Activated T-cell treated with anti-CD3 and anti-CD28 coated beads, Interleukin-2, amount 50 U/mL, for 1 hour (primary cell): ENCODE measurements around the gene RHEBL1.
"Not testable (repeated sequence)": the region's sequence is repeated elsewhere in the genome, so short reads cannot be mapped to it uniquely, and the experiment has no call there.

Source experiments
- DNase-seq: peaks from one replicate; pipeline ENCODE4 v3.0.0-alpha.2; 2020

Gene RHEBL1

GRCh38 chr12:49088932-49089330 lies 19.2 kb upstream of the RHEBL1 start:
- no peak for DNase-seq

GRCh38 chr12:49088150-49088931 lies 18.6 kb upstream of the RHEBL1 start:
- peak; percentile 66 for DNase-seq

- no peak for DNase-seq
Measured at GRCh38 chr12:49086116-49086515, 16.3 kb upstream of the RHEBL1 start.

- DNase-seq: no peak
Measured at GRCh38 chr12:49084438-49084837, 14.7 kb upstream of the RHEBL1 start.

- DNase-seq: no peak
Measured at GRCh38 chr12:49079793-49080192, 10.0 kb upstream of the RHEBL1 start.

GRCh38 chr12:49070971-49071370 lies 1.2 kb upstream of the RHEBL1 start:
- DNase-seq: no peak

GRCh38 chr12:49068879-49069506 lies 786 bp downstream of the RHEBL1 start:
- DNase-seq: no peak

- no peak for DNase-seq
Measured at GRCh38 chr12:49066120-49066519, 3.7 kb downstream of the RHEBL1 start.

GRCh38 chr12:49064767-49065152 lies 5.0 kb downstream of the RHEBL1 start:
- DNase-seq: no peak

GRCh38 chr12:49061916-49062315 lies 7.9 kb downstream of the RHEBL1 start:
- not testable (repeated sequence) for DNase-seq

GRCh38 chr12:49061157-49061650 lies 8.6 kb downstream of the RHEBL1 start:
- DNase-seq: no peak

- peak; percentile 89 for DNase-seq
Measured at GRCh38 chr12:49060237-49061156, 9.3 kb downstream of the RHEBL1 start, which contains the start of gene KMT2D. KMT2D (minus strand) TSS chr12:49060794; CDS start chr12:49055324, 5,470 bp downstream.

- DNase-seq: no peak
Measured at GRCh38 chr12:49059299-49060171, 10.2 kb downstream of the RHEBL1 start.

- no peak for DNase-seq
Measured at GRCh38 chr12:49059045-49059298, 10.8 kb downstream of the RHEBL1 start.

- DNase-seq: no peak
Measured at GRCh38 chr12:49058366-49059044, 11.3 kb downstream of the RHEBL1 start.

- DNase-seq: no peak
Measured at GRCh38 chr12:49057888-49058287, 11.9 kb downstream of the RHEBL1 start.

- no peak for DNase-seq
Measured at GRCh38 chr12:49055978-49056754, 13.6 kb downstream of the RHEBL1 start.

- DNase-seq: no peak
Measured at GRCh38 chr12:49055092-49055491, 14.7 kb downstream of the RHEBL1 start.

GRCh38 chr12:49054524-49054923 lies 15.3 kb downstream of the RHEBL1 start:
- DNase-seq: no peak

- no peak for DNase-seq
Measured at GRCh38 chr12:49054096-49054495, 15.7 kb downstream of the RHEBL1 start.
